Left lung (tissue), 10 donors: Measurements from ENCODE around the gene DLX6. TPM values are rescaled to one million over a fixed set of nuclear protein-coding genes. Genes with fewer than 3 reads are reported as not detected.

Source experiments
- ATAC-seq: fragments of 200-7000 bp; cut with Tn5 transposase; one replicate; pipeline ENCODE4 v1.9.1; 2020; ENCODE audit warnings: moderate library complexity
- DNase-seq, 4 donors: peaks; one replicate each; pipeline ENCODE4 v3.0.0-alpha.2; 2013 to 2020
- H3K27ac ChIP-seq, 2 donors: fragments of 200-600 bp; sonication (generic) in 1 of 2; one replicate each; pipeline versions ENCODE4 v1.5.0 to v1.8.0; 2020 to 2021
- H3K27me3 ChIP-seq, 2 donors: fragments of 200-600 bp; sonication (generic) in 1 of 2; one replicate each; pipeline versions ENCODE4 v1.5.0 to v1.8.0; 2020 to 2021
- H3K36me3 ChIP-seq, 2 donors: fragments of 200-600 bp; sonication (generic) in 1 of 2; one replicate each; pipeline versions ENCODE4 v1.5.0 to v1.8.0; 2020 to 2021
- H3K4me1 ChIP-seq, 2 donors: fragments of 200-600 bp; one replicate each; pipeline ENCODE4 v1.8.0; 2021
- H3K4me3 ChIP-seq, 2 donors: fragments of 200-600 bp; sonication (generic) in 1 of 2; one replicate each; pipeline versions ENCODE4 v1.5.0 to v1.8.0; 2020 to 2021; ENCODE audit warnings: mild to moderate bottlenecking in 1 of 2
- H3K9me3 ChIP-seq, 2 donors: fragments of 200-600 bp; sonication (generic) in 1 of 2; one replicate each; pipeline versions ENCODE4 v1.5.0 to v1.8.0; 2020 to 2021
- intact Hi-C, 2 donors: fragments of 100-400 bp; cut with DNase I; formaldehyde crosslinking; loops; one replicate each; pipeline versions ENCODE4 v1.11.2 to v1.14.2; 2022
- polyA plus RNA-seq, 6 donors: library from polyadenylated mRNA; unstranded; fragments of 120-200 nt; gene quantifications; one replicate each; pipeline ENCODE4 v1.2.1, GENCODE V29; 2013; ENCODE audit not compliant: insufficient read length in 6 of 6
- total RNA-seq, 2 donors: library from RNA; stranded (reverse); fragmentation: NEBNext Ultra II Directional; extraction: Animal tissue kit (Norgen Biotek cat#: 25700); gene quantifications; one replicate each; pipeline ENCODE4 v1.2.1, GENCODE V29; 2021
- TF ChIP-seq, protein P1 (sequence below), 2 donors: fragments of 200-600 bp; sonication (generic) in 1 of 2; IDR thresholded peaks; one replicate each; pipeline versions ENCODE4 v1.5.0 to v1.8.0; 2021; ENCODE audit warnings: antibody characterized with exemption in 2 of 2
- donor health status: DM: no; HTN: yes; CAD: no.
- donor health status: DM: no; HTN: no; CAD: no.

DLX6 gene
- total and polyA plus RNA-seq, 8 donors: 0.14 TPM; not detected in 7

DNA sequence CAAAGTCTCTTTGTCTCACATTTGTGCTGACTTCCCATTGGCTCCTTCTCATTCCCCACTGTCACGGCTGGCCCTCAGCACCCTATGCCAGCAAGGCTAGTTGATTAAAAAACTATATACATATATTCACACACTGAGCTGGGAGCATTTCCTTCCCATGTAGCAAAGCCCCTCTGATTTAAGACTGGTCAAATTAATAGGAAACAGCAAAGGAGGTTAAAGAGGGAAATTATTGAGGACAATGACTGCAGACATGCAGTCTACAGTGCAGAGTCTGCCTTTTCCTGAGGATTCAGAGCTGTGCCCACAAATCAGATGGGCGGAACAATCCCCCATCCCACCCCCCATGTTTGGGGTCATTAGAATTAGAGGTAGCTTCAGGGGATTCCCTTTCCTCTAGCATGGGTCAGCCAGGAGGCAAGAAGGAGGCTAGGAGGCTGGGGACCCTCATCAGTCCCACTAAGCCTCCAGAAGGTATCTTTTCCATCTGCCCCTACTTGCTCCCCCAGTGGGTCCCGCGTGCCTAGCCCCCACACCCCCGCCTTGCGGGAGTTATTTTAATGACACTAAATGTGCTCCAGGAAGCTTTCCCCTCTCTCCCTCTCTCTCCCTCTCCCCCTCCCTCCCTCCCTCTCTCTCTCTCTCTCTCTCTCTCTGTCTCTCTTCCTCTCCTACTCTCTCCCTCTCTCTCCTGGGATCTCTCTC, 9.8 kb upstream of the DLX6 start:
- TF ChIP-seq, protein P1, sequence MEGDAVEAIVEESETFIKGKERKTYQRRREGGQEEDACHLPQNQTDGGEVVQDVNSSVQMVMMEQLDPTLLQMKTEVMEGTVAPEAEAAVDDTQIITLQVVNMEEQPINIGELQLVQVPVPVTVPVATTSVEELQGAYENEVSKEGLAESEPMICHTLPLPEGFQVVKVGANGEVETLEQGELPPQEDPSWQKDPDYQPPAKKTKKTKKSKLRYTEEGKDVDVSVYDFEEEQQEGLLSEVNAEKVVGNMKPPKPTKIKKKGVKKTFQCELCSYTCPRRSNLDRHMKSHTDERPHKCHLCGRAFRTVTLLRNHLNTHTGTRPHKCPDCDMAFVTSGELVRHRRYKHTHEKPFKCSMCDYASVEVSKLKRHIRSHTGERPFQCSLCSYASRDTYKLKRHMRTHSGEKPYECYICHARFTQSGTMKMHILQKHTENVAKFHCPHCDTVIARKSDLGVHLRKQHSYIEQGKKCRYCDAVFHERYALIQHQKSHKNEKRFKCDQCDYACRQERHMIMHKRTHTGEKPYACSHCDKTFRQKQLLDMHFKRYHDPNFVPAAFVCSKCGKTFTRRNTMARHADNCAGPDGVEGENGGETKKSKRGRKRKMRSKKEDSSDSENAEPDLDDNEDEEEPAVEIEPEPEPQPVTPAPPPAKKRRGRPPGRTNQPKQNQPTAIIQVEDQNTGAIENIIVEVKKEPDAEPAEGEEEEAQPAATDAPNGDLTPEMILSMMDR (IDR thresholded peaks at IDR 0.05): no peak

DNA sequence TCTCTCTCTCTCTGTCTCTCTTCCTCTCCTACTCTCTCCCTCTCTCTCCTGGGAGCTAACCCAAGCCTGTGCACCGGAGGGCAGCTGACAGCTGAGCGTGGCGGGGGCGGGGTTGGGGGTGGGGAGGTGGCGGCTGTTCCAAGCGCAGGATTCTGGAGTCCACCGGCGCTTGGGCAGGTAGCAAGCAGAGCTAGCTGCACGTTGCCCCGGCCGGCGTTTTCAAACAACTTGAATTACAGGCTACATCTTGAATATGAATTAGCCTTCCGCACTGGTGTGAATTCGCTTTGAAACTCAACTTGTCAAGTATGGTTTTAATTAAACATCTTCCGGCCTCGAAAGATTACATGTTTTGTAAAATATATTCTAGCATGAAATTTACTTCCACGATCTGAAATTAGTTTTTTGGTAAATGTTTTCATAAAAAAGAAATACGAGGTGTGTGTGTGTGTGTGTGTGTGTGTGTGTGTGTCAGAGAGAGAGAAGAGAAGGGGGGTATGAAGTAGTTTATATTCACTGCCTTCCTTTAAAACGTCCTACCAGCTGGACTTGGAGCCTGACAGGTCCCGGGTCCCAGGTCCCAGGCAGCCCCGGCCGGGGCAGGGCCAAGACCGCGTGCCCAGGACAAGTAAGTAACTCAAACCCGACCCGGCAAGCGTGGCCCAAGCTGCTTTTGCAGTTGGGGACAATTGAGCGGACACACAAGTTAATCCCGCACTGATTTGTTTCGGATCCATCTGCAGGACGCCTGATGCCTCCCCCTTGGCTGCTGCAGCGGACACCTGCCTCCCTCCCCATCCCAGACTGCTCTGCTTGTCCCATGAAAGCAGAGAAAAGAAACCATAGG, 9.0 kb upstream of the DLX6 start:
- TF ChIP-seq, protein P1 (IDR thresholded peaks at IDR 0.05): no peak
- DNase-seq (no peak), ATAC-seq (no peak)
- Histone ChIP-seq H3K4me1 (no peaks in the 10 kb centered on the region), H3K36me3 (no peaks in the 10 kb centered on the region), H3K9me3 (no peaks in the 10 kb centered on the region), H3K27me3 (peaks cover 93 to 100% of the 10 kb centered on the region in 2 donors), H3K4me3 (no peak overlapping the region), H3K27ac (no peak overlapping the region)
- intact Hi-C loops: no loop called here

More for the DNA sequence above, 9.8 kb upstream of the DLX6 start:
- no peak for ATAC-seq
- H3K36me3 ChIP-seq: no peaks in the 10 kb centered on the region
- intact Hi-C loops: no loop called here
- DNase-seq: no peak
- H3K9me3 ChIP-seq: no peaks in the 10 kb centered on the region
- H3K4me3 ChIP-seq: no peak overlapping the region
- no peak overlapping the region for H3K27ac ChIP-seq
- no peaks in the 10 kb centered on the region for H3K4me1 ChIP-seq
- peaks cover 92 to 100% of the 10 kb centered on the region in 2 donors for H3K27me3 ChIP-seq

DNA sequence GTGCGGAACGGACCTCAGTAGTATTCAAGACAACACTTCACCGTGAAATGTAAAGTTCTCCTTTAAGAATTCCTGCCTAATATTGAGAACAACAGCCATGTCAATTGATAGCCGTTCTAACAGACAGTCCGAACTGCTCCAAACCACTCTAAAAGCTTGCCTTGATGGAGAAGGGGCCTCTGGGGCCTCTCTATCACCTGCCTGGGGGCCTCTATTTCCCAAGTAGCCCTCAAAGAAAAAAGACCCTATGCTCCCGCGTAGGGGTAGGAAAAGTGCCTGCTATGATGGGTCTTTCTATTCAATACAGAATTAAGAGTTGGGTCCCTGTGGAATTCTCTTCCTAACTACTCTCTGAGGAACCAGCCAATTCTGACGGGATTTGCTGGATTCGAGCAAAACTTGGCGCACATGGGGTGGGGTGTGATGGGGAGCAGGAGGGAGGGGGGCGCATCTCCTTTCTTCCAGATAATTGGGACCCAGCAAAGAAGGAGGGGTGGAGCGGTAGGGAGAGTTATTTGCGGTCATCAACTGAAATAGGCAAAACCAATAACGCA, 8.3 kb upstream of the DLX6 start:
- TF ChIP-seq, protein P1 (IDR thresholded peaks at IDR 0.05): no peak
- Histone ChIP-seq H3K4me1 (no peaks in the 10 kb centered on the region), H3K27ac (no peak overlapping the region), H3K4me3 (no peak overlapping the region), H3K27me3 (peaks cover 93 to 100% of the 10 kb centered on the region in 2 donors), H3K9me3 (no peaks in the 10 kb centered on the region), H3K36me3 (no peaks in the 10 kb centered on the region)
- intact Hi-C loops: no loop called here
- DNase-seq: no peak
- no peak for ATAC-seq

DNA sequence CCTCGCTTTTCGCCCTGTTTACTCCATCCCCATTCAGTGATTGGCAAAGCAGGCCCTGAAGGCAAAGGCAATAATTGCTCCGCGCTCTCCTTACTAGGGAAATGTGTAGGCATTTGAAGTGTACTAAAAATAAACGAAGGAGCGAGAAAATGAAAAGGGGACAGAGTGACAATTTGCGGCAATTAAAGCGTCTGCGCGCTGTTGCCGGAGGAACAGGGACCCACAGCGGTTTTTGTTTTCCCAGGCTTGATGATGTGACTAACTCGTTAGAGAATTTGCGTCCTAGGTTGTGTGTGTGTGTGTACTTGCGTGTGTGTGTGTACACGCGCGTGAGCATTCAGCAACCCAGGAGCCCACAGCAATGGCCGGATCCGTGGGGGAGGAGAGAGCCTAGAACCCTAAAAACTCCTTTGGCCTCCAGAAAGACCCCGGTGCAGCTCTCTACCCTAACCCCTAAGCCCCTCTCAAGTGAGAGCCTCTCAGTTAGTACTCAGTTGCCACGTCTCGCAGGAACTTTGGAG, 7.8 kb upstream of the DLX6 start:
- TF ChIP-seq, protein P1 (IDR thresholded peaks at IDR 0.05): no peak
- Histone ChIP-seq H3K27me3 (peaks cover 93 to 100% of the 10 kb centered on the region in 2 donors), H3K4me1 (no peaks in the 10 kb centered on the region), H3K4me3 (no peak overlapping the region), H3K27ac (no peak overlapping the region), H3K36me3 (no peaks in the 10 kb centered on the region), H3K9me3 (no peaks in the 10 kb centered on the region)
- ATAC-seq (no peak), DNase-seq (no peak)
- intact Hi-C loops: no loop called here

DNA sequence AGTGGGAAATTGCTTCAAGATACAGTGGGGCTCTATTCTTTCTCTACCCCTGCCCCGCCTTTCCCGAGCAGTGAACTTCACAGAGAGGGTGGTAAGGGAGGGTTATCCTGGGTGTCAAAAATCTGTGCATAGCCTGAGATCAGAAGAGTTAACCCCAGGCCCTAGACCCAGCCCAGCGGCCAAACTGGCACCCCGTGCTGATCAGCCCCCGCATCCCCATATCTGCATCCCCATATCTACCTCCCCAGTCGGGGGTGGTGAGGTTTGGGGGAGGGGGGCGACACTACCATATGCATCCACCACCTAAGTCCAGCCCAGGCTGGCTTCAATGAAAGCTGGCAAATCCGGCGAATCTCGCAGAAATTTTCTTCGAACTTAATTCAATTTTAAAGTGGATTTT, 7.0 kb upstream of the DLX6 start:
- Histone ChIP-seq H3K27ac (no peak overlapping the region), H3K9me3 (no peaks in the 10 kb centered on the region), H3K36me3 (no peaks in the 10 kb centered on the region), H3K4me1 (no peaks in the 10 kb centered on the region), H3K4me3 (no peak overlapping the region), H3K27me3 (peaks cover 92 to 100% of the 10 kb centered on the region in 2 donors)
- intact Hi-C loops: no loop called here
- DNase-seq: no peak
- ATAC-seq: no peak
- TF ChIP-seq, protein P1 (IDR thresholded peaks at IDR 0.05): no peak
